Keratinocyte (primary cell): ENCODE measurements around the gene TLCD3B. TPM values are rescaled to one million over a fixed set of nuclear protein-coding genes. Genes with fewer than 3 reads are reported as not detected.

ENCODE experiments used
- DNase-seq: peaks from one replicate; pipeline ENCODE4 v3.0.0-alpha.2; 2011; ENCODE audit warnings: low read depth, missing footprints, low spot score
- FAIRE-seq: peaks from 2 replicates; lab custom pipeline; 2011; peaks lifted over from hg19 to GRCh38; lab: Jason Lieb, UNC
- H2AFZ ChIP-seq: 2 replicates; pipeline ENCODE4 v1.6.0; 2012; ENCODE audit warnings: low read length, control low read depth, inconsistent platforms; ENCODE audit not compliant: control insufficient read depth
- H3K27ac ChIP-seq: 2 replicates; pipeline ENCODE4 v1.5.1; 2011; ENCODE audit warnings: low read length; ENCODE audit not compliant: control insufficient read depth, insufficient read depth
- H3K27me3 ChIP-seq: 3 replicates; pipeline ENCODE4 v1.6.0; 2011; ENCODE audit warnings: low read length; ENCODE audit not compliant: control insufficient read depth, insufficient read depth; ENCODE audit errors: extremely low read depth
- H3K36me3 ChIP-seq, 2 experiments: 2 replicates in 1 of 2; 3 replicates in 1 of 2; pipeline ENCODE4 v1.5.1; 2011; ENCODE audit warnings: low read length in 2 of 2, mild to moderate bottlenecking in 1 of 2; ENCODE audit not compliant: control insufficient read depth in 2 of 2, insufficient read depth in 2 of 2; ENCODE audit errors: extremely low read depth in 1 of 2
- H3K4me1 ChIP-seq: 3 replicates; pipeline ENCODE4 v1.5.1; 2011; ENCODE audit warnings: low read length; ENCODE audit not compliant: control insufficient read depth, insufficient read depth; ENCODE audit errors: extremely low read depth
- H3K4me2 ChIP-seq: 3 replicates; pipeline ENCODE4 v1.6.0; 2011; ENCODE audit warnings: low read depth, low read length; ENCODE audit not compliant: control insufficient read depth, insufficient read depth; ENCODE audit errors: extremely low read depth
- H3K4me3 ChIP-seq, 3 experiments: fragments of 200-600 bp in 1 of 3; sonication (generic) in 1 of 3; 2 replicates in 2 of 3; 3 replicates in 1 of 3; pipeline ENCODE4 v1.5.1; 2011 to 2016; ENCODE audit warnings: low read length in 3 of 3, mild to moderate bottlenecking in 3 of 3, control low read depth in 2 of 3, inconsistent platforms in 1 of 3, low read depth in 1 of 3, mixed read lengths in 1 of 3, mixed run types in 1 of 3, moderate library complexity in 1 of 3; ENCODE audit not compliant: control insufficient read depth in 2 of 3, insufficient read depth in 2 of 3; ENCODE audit errors: extremely low read depth in 1 of 3
- H3K79me2 ChIP-seq: 2 replicates; pipeline ENCODE4 v1.6.0; 2012; ENCODE audit warnings: low read length; ENCODE audit not compliant: control insufficient read depth, insufficient read depth
- H3K9ac ChIP-seq: 3 replicates; pipeline ENCODE4 v1.6.0; 2011; ENCODE audit warnings: low read length; ENCODE audit not compliant: control insufficient read depth, insufficient read depth; ENCODE audit errors: extremely low read depth
- H3K9me1 ChIP-seq: 3 replicates; pipeline ENCODE4 v1.6.0; 2011; ENCODE audit warnings: low read length; ENCODE audit not compliant: control insufficient read depth, insufficient read depth; ENCODE audit errors: extremely low read depth
- H3K9me3 ChIP-seq: 2 replicates; pipeline ENCODE4 v1.5.1; 2012; ENCODE audit warnings: low read depth, low read length; ENCODE audit not compliant: control insufficient read depth
- H4K20me1 ChIP-seq: 3 replicates; pipeline ENCODE4 v1.6.0; 2011; ENCODE audit warnings: low read length; ENCODE audit not compliant: control insufficient read depth, insufficient read depth; ENCODE audit errors: extremely low read depth
- CTCF ChIP-seq, 3 experiments: IDR thresholded peaks in 1 of 3; conservative IDR thresholded peaks in 1 of 3; optimal IDR thresholded peaks in 1 of 3; 2 replicates in 2 of 3; 3 replicates in 1 of 3; pipeline versions ENCODE3 to v1.5.1; 2011; ENCODE audit warnings: low read length in 3 of 3, mild to moderate bottlenecking in 3 of 3, moderate library complexity in 2 of 3, control low read depth in 1 of 3, inconsistent platforms in 1 of 3; ENCODE audit not compliant: insufficient read depth in 2 of 3; ENCODE audit errors: extremely low read depth in 1 of 3
- EZH2 ChIP-seq: IDR thresholded peaks from one replicate; pipeline ENCODE4 v1.6.1; 2012; ENCODE audit warnings: inconsistent platforms, mild to moderate bottlenecking, low read length, moderate library complexity
- dilution Hi-C: fragments of 300-500 bp; cut with MboI; formaldehyde crosslinking; loops from one replicate; pipeline ENCODE4 v1.7.0; 2020; ENCODE audit warnings: low sequenced_read_pairs; ENCODE audit not compliant: extremely low pct_ligation_motif_present
- polyA plus RNA-seq, 5 experiments: library from polyadenylated mRNA; depleted of rRNA in 3 of 5; stranded (reverse) in 3 of 5; stranded (forward) in 1 of 5; unstranded in 1 of 5; fragments of >200 nt; gene quantifications; 1 replicate in 1 of 5; 2 replicates in 3 of 5; 3 replicates in 1 of 5; pipeline versions ENCODE4 v1.2.1 to v1.2.3, GENCODE V29; 2011 to 2012; ENCODE audit warnings: missing spikeins in 2 of 5, low read depth in 1 of 5, low replicate concordance in 1 of 5

Gene TLCD3B
- polyA plus RNA-seq, 1 donor (not counting 4 experiments of a cell fraction or from before 2014, with no cell fraction given): not detected

GRCh38 chr16:29993903-29994599 lies 37.0 kb downstream of the TLCD3B start:
- peaks cover 24% of the 10 kb centered on the region for H3K4me1 ChIP-seq
- H3K79me2 ChIP-seq: peaks cover 10% of the 10 kb centered on the region
- H3K9me3 ChIP-seq: no peaks in the 10 kb centered on the region
- FAIRE-seq: no peak
- no peaks in the 10 kb centered on the region for H3K9me1 ChIP-seq
- peak overlapping the region in 2 of 3 experiments; percentile 92 to 99 for H3K4me3 ChIP-seq
- H3K36me3 ChIP-seq: peaks cover 19 to 34% of the 10 kb centered on the region in 2 experiments
- H2AFZ ChIP-seq: no peak overlapping the region
- TF ChIP-seq CTCF (optimal IDR thresholded peaks at IDR 0.05 in 1 of 3, IDR thresholded peaks at IDR 0.05 in 1 of 3, conservative IDR thresholded peaks at IDR 0.05 in 1 of 3; ENCODE audit: extremely low read depth in 1 of 3, insufficient read depth in 2 of 3, low read length in 3 of 3) (no peak), EZH2 (no peak)
- H3K9ac ChIP-seq: peak overlapping the region; percentile 95
- H3K27me3 ChIP-seq: no peaks in the 10 kb centered on the region
- H3K4me2 ChIP-seq: peak overlapping the region; percentile 89
- DNase-seq: no peak
- no peaks in the 10 kb centered on the region for H4K20me1 ChIP-seq
- peak overlapping the region; percentile 98 for H3K27ac ChIP-seq
- dilution Hi-C loops: no loop called here

- Histone ChIP-seq H3K9ac (no peak overlapping the region), H3K4me1 (peaks cover 24% of the 10 kb centered on the region), H3K4me2 (no peak overlapping the region), H3K27me3 (no peaks in the 10 kb centered on the region), H3K4me3 (no peak overlapping the region), H3K36me3 (peaks cover 21 to 41% of the 10 kb centered on the region in 2 experiments), H2AFZ (no peak overlapping the region), H3K9me3 (no peaks in the 10 kb centered on the region), H3K27ac (no peak overlapping the region), H3K9me1 (no peaks in the 10 kb centered on the region), H4K20me1 (no peaks in the 10 kb centered on the region), H3K79me2 (peaks cover 10% of the 10 kb centered on the region)
- dilution Hi-C loops: no loop called here
- TF ChIP-seq EZH2 (no peak), CTCF (optimal IDR thresholded peaks at IDR 0.05 in 1 of 3, IDR thresholded peaks at IDR 0.05 in 1 of 3, conservative IDR thresholded peaks at IDR 0.05 in 1 of 3; ENCODE audit: extremely low read depth in 1 of 3, insufficient read depth in 2 of 3, low read length in 3 of 3) (no peak)
- FAIRE-seq (no peak), DNase-seq (no peak)
These were observed 37.7 kb downstream of the TLCD3B start for GRCh38 chr16:29993191-29993902.
